HG02763 (cell line): ENCODE data around the gene PODNL1.
"Not testable (repeated sequence)": the region's sequence is repeated elsewhere in the genome, so short reads cannot be mapped to it uniquely, and the experiment has no call there.

Source experiments
- ATAC-seq: cut with Tn5 transposase; IDR thresholded peaks from one replicate; pipeline ENCODE4 v1.9.1; 2021; ENCODE audit warnings: mild to moderate bottlenecking, moderate library complexity; ENCODE audit not compliant: unreplicated experiment

The PODNL1 gene

DNA sequence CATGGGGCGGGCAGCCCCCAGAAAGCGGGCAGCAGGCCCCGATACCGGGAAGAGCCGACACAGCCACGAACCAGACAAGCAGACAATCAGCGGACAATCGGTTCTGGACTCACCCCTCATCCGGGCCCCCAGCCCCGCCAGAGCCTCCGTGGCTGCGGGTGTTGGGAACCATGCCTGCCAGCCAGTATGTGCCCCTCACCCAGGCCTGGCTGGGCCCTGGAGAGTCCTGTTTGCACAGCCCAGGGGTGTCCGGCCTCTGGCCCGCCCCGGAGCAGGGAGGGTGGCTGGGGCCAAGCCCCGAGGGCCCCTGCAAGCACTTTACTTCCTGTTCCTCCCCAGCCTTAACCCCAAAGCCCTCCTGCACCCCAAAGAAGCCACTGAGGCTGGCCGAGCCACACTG lies 7.8 kb downstream of the PODNL1 start:
- ATAC-seq, result no peak

DNA sequence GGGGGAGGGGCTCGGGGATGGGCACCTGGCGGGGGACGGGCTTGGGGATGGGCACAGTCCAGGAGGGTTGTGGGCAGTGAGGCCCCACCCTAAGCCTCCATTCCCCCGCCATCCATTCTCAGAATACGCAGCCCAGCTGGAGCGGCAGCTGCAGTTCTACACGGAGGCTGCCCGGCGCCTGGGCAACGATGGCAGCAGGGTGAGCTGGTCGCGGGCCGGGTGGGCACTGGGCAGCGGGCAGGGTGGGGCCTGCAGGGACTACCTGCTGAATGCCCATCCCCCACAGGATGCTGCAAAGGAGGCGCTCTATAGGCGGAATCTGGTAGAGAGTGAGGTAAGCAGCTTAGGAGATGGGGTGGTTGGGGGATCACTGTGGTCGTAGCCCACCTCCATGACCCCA lies 8.3 kb downstream of the PODNL1 start:
- no peak for ATAC-seq

DNA sequence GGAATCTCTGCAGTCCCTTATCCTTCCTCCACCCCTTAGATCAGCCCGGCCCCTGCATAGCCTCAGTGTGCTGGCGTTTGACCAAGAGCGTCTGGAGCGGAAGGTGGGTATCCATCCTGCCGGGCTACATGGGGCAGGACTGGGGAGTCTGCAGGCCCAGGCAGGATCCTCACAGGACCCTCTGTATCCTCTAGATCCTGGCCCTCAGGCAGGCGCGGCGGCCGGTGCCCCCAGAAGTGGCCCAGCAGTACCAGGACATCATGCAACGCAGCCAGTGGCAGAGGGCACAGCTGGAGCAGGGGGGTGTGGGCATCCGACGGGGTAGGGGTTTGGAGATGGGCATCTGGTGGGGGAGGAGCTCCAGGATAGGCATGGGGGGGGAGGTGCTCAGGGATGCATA lies 8.9 kb downstream of the PODNL1 start:
- no peak for ATAC-seq

DNA sequence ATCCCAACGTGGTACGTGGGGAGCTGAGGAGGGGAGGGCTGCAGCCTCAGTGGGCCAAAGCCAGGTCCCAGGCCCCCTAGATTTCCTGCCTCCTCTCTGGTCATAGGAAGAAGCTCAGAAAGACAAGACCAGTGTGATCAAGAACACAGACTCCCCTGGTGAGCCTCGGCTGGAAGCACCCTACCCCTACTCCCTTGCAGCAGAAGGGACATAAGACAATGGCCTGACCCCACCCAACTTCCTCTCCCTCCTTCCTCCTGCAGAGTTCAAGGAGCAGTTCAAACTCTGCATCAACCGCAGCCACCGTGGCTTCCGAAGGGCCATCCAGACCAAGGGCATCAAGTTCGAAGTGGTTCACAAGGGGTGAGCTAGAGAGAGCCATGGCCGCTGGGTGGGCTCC lies 11.5 kb downstream of the PODNL1 start:
- ATAC-seq, result no peak

DNA sequence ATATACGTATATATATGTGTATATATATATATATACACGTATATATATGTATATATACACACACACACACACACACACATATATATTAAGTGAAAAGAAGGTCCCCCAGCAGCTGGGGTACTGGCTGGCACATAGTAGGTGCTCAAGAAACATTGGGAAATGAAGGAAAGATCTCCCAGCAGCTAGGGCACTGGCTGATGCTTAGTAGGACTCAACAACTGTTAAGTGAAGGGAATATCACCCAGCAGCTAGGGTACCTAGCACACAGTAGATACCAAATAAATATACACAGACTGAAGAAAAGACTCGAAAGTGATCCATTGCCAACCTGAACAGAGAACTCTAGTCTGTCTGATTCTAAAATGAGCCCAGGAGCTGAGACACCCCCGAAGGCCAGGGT lies 12.2 kb downstream of the PODNL1 start:
- no peak for ATAC-seq

DNA sequence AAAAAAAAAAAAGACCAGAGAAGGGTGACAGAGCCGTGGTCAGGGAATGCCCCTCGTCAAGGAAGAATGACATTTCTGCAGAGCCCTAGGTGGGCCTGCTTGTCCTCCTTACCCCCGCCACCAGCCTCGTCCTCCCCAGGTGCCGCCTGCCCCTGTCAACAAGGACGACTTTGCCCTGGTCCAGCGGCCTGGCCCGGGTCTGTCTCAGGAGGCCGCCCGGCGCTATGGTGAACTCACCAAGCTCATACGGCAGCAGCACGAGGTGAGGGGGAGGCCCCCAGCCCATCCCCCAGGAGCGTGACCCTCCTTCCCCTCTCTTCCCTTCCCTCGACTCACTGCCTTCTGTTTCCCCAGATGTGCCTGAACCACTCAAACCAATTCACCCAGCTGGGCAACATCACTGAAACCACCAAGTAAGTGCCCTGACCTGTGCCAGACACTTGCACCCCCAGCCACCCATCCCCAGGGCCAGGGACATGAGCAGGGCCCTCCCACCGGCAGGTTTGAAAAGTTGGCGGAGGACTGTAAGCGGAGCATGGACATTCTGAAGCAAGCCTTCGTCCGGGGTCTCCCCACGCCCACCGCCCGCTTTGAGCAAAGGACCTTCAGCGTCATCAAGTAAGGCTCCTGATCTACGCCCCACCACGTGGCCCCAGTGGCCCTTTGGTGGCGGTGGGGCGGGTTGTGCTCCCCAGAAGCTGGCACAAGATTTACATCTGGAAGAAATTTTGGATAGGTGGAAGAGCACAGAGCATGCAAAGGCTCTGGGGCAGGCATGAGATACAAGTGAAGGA lies 14.8 kb downstream of the PODNL1 start:
- ATAC-seq, result no peak

DNA sequence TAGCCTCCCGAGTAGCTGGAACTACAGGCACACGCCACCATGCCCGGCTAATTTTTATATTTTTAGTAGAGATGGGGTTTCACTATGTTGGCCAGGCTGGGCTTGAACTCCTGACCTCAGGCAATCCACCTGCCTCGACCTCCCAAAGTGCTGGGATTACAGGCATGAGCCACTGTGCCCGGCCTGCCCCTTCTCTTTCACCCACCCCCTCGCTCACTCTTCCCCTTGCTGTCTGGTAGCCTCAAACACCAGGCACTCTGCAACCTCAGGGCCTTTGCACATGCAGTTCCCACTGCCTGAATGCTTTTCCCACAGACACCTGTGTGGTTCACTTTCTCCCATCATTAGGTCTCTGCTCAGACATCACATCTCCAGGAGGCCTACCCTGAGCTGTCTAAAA lies 16.1 kb downstream of the PODNL1 start:
- not testable (repeated sequence) for ATAC-seq

DNA sequence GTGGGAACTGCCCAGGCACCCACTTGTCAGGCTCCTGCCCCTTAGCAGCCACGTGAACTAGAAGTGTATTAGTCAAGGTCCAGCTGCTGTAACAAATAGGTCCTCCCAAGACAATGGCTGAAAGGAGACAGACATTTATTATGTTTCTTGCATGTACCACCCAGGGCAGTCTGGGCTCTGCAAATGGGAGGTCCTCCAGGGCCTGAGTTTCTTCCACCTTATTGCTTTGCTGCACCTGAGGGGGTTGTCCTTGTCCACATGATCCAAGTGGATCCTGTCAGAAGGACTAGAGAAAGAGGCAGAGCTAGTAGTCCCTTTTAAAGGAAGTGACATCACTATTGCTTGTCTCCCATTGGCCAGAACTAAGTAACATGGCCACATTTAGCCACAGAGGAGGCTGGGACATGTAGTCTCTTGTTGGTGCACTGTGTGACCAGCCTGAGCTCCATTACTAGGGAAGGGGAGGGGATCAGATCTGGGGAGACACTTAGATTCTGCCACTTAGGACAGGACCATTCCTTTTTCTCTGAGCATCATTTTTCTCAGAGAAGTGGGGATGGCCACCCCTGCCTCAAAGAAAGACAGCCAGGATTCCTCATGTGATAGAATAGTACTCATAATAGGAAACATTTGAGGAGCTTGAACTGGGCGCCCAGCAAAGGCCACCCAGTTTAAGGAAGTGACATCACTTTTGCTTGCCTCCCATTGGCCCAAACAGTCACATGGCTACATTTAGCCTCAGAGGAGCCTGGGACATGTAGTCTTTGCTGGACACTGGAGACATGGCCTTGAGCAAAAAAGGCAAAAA lies 17.1 kb downstream of the PODNL1 start:
- ATAC-seq, result no peak

DNA sequence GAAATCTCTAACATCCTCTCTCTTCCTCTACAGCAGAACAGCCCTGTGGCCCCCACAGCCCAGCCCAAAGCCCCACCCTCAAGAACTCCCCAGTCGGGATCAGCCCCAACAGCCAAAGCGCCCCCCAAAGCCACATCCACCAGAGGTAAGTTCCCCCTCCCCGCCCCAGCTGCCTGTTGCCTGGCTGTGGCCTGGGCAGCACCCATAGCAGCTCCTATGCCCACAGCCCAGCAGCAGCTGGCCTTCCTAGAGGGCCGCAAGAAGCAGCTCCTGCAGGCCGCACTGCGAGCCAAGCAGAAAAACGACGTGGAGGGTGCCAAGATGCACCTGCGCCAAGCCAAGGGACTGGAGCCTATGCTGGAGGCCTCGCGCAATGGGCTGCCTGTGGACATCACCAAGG lies 17.7 kb downstream of the PODNL1 start:
- ATAC-seq, result no peak

DNA sequence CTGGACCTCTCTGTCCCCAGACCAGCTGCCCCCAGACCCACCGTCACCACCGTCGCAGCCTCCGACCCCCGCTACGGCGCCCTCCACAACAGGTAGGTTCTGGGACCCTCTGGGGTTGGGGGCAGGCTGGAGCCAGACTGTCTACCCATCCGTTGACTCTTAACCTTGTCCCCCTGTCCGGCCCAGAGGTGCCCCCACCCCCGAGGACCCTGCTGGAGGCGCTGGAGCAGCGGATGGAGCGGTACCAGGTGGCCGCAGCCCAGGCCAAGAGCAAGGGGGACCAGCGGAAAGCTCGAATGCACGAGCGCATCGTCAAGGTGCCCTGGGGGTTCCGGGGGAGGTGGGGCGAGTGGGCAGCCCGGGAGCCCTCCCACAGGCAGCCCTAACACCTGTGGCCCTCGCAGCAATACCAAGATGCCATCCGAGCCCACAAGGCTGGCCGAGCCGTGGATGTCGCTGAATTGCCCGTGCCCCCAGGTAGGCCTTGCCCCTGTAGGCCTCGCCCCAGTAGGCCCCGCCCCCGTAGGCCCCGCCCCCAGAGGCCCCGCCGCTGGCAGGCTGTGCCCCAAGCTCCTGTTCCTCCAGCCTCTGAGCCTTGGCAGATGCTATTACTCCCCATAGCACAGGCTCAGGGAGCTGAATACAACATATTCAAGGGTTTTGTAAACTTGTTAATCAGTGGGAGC lies 19.3 kb downstream of the PODNL1 start:
- ATAC-seq, result no peak

DNA sequence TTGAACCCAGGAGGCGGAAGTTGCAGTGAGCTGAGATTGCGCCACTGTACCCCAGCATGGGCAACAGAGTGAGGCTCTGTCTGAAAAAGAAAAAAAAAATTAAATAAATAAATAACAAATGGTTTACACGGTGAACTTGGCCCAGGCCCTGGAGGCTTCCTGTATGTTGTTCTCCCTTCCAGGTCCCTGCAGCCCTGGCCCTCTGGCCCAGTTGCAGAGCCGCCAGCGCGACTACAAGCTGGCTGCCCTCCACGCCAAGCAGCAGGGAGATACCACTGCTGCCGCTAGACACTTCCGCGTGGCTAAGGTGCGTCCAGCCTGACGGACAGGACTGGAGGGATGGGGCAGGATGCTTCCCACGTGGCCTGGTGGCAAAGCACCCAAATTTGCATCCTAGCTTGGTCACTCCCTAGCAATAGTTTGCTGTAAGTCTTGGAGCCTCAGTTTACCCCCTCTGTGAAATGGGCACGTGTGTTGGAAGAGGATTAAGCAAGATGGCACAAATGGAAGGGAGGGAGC lies 20.3 kb downstream of the PODNL1 start:
- ATAC-seq, result no peak

DNA sequence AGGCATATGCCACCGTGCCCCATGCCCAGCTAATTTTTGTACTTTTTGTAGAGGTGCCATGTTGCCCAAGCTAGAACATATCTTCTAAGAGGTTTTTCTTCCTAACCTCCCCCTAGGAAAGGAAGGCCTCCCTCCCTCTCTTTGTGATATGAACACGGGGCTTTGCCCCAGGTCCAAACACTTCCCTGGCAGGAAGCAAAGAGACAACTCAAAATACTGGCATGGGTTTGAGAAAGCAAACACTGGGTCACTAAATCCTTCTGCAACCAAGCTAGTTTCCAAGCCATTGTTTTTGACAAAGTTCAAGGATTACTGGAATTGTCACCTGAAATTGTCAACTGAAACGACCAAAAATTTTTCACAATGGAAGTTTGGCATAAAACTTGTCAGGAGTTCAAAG lies 23.4 kb downstream of the PODNL1 start:
- no peak for ATAC-seq

DNA sequence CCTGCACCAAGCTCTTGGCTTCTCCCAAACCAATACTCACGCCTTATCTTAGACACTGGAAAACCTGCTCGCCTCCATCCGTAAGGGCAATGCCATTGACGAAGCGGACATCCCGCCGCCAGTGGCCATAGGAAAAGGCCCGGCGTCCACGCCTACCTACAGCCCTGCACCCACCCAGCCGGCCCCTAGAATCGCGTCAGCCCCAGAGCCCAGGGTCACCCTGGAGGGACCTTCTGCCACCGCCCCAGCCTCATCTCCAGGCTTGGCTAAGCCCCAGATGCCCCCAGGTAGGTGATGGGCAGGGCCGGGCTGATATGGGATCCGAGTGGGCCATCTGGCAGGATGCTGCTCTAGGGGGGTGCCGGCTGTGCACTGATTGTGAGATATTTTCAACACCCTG lies 24.9 kb downstream of the PODNL1 start:
- ATAC-seq, result no peak

DNA sequence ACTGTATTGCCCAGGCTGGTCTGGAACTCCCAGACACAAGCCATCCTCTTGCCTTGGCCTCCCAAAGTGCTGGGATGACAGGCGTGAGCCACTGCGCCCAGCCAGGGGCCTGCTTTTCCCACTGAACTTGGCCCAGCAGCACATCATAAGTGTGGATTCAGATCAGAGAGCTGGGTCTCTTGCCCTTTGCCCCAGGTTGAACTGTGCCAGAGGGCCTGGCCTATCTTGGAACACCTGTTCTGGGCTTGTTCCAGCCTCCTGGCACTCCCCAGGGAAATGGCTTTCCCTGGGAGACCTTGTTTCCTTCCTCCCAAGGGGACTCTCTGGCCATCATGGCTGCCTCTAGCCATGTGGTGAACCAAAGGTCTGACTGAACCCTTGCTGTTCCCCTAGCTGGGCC lies 28.8 kb downstream of the PODNL1 start:
- ATAC-seq, result no peak

DNA sequence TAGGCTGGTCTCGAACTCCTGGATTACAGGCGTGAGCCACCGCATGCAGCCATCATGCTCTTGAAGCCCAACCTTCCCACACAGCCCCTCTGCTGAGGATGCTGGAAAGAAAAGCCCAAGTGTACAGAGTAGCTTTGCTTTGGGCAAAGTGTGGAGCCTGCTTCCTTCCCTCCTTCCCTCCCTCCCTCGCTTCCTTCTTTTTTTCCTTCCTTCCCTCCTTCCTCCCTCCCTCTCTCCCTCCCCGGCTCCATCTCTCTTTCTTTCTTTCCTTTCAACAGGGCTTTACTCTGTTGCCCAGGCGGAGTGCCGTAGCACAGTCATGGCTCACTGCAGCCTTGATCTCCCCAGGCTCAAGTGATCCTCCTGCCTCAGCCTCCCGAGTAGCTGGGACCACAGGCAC lies 29.5 kb downstream of the PODNL1 start:
- no peak for ATAC-seq

DNA sequence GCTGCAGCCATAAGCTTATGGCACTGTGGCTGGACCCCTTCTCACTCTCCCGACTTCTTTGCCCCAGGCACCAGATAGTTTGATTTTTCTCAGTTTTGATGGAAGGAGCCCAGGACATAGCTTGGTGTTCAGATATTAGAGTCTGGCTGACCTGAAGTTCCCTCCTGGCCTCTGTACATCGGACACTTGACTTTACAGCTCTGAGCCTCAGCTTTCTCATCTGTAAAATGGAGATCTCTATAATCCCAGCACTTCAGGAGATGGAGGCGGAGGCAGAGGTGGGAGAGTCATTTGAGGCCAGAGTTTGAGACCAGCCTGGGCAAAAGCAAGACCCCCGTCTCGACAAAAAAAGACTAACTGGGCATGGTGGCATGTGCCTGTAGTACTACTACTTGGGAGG lies 31.3 kb downstream of the PODNL1 start:
- no peak for ATAC-seq

DNA sequence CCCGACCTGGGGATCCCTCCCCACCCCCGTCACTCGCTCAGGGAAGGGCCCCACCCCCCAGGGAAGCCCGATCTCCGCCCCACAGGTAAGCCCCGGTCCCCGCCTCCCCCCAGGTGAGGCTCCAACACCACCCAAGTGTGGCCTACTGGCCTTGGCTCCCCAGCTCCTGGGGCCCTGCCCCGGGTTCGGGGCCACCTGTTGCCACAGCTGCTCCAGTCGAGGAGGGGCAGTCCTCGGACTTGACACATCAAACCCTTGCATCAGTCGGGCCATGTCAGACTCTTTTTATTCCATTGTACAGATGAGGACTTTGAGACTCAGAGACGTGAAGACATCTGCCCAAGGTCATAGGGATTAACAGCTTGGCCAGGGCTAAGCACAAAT lies 31.7 kb downstream of the PODNL1 start:
- ATAC-seq, result peak; percentile 10

DNA sequence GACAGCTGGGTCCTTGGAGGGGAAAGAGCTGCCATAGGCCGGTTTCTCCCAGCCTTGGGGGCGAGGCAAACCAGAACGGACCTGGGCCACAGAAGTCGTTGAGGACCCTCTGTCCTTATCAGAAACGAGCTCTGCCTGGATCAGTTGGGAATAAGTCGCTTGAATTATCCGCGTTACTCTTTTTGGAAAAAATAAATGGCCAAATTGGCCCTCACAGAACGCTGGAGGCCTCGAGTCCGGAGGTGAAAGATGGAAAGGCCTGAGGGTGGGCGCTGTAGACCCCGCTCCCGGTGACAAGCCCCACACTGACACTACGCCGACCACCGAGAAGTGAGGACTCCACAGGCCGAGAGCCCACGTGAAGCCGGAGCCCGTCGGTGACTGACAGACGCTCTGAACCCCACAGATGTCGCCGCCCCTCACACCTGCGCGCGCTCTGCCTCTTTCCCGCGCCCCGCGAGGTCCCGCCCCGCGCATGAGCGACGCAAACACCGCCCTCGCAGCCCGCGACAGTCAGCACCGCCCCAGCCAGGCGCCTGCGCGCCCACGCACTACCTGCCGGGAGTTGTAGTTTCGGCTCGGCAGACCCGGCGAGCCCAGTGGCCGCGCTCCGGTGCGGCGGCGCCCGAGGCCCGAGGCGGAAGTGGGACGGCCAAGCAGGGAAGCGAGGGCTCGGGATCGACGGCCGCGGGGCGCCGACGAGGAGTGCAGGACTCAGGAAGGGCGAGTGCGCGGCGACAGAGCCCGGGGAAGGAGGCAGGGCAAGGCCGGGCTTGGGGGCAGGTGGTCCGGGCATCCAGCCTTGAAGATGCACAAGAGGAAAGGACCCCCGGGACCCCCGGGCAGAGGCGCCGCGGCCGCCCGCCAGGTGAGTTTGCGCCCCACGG lies 32.3 kb downstream of the PODNL1 start, which contains the start of the genes BRME1 and CC2D1A:
BRME1 (minus strand) TSS at position 484 of the 887 bp plus-strand sequence. CDS start 1,225 bp downstream, outside the sequence.
CC2D1A (plus strand) TSS at position 568 of the 887 bp plus-strand sequence; CDS start at position 809, 241 bp downstream.
- peak; percentile 94 for ATAC-seq

DNA sequence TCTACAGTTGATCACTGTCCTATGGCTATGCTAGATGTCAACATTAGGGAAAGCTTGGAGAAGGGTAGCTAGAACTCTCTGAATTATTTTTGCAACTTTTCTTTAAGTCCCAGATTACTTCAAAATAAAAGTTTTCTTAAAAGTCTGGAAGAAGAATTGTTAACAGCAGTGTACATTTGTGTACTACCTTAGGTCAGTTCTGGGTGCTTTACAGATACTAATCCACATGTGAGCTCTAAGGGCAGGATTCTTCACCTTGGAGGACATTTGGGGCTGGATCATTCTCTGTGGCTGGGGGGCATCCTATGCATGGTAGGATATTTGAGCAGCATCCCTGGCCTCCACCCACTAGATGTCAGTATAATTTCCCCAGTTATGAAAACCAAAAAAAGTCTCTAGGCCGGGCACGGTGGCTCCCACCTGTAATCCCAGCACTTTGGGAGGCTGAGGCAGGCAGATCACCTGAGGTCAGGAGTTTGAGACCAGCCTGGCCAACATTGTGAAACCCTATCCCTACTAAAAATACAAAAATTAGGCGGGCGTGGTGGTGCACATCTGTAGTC lies 35.1 kb downstream of the PODNL1 start:
- no peak for ATAC-seq
